OCI-LY3 (cell line): Measurements from ENCODE around the gene PCED1B.

ENCODE experiments used
- CTCF ChIP-seq: fragments of 200-600, 300-600 bp; sonication (generic); IDR thresholded peaks from 2 replicates; pipeline ENCODE4 v1.5.1; 2014; ENCODE audit warnings: antibody characterized with exemption, low read length, low read depth
- EZH2phosphoT487 ChIP-seq: fragments of 200-600 bp; shearing (Covaris generic); IDR thresholded peaks from 2 replicates; pipeline ENCODE4 v1.6.1; 2018; ENCODE audit warnings: antibody characterized with exemption, mixed run types, low read depth

- TF ChIP-seq CTCF (no peak), EZH2phosphoT487 (no peak)
Measured at GRCh38 chr12:47264951-47265350, 185.5 kb downstream of the PCED1B start.
